ENCODE measurements around the gene SFTA2. TPM values are rescaled to one million over a fixed set of nuclear protein-coding genes. Genes with fewer than 3 reads are reported as not detected.
"Not testable (repeated sequence)": the region's sequence is repeated elsewhere in the genome, so short reads cannot be mapped to it uniquely, and the experiment has no call there.

Gene SFTA2
- not detected in 2 replicates for total RNA-seq

DNA sequence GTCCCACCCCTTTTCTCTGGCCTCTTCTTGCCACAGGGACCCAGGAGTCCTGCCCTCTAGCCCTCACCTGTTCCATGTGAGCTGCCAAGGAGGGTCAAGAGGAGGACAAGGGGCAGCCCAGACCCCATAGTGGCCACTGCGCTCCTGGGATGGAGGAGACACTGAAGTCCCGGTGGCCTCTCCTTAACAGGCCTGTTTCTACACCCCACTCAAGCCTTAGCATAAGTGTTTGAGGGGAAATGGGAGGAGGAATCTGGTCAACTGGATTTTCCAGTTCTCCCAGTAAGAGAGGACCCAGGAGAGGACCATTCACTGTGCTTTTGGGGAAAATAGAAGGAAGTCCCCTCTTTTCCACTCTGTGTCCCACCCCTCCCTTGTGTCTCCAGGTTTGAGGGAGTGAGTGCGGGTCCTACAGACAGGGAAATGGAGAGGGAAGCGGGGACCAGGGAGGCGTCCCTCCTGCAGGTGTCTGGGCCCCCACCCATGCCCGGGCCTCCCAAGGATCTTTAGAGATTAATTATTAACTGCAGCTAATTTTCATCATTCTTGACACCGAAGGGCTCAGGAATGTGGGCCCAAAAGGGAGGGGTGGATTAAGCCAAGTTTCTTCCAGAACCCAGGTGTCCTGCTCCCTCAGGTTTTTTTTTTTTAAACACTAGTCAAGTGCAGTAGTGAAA, at the start of gene SFTA2:
Gene SFTA2, minus strand, starts transcription at position 202 of the 677 bp plus-strand sequence. Its CDS starts 74 bp downstream, at position 128.
- H3K36me3 Mint-ChIP-seq (ENCODE audit: low read depth), result peaks cover 9% of the 10 kb centered on the region
- no peaks in the 10 kb centered on the region for H3K4me1 Mint-ChIP-seq (ENCODE audit: low read depth)
- H3K27me3 Mint-ChIP-seq (ENCODE audit: insufficient read depth), result peaks cover 2% of the 10 kb centered on the region

DNA sequence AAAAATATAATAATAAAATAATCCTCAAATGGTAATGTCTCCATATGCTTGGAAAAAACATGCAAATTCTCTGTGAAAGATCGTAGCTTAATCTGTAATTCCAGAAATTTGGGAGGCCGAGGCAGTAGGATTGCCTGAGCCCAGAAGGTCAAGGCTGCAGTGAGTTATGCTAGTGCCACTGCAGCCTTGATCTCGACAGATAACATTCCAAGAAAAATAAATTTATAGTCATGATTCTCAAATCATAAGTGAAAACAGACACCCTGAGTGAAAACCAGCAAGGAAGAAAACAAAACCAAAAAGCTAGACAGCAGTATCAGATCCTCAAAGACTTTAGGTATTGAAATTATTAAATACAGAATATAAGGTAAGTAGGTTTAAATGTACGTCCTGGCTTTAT, 47.7 kb upstream of the SFTA2 start:
- no peak overlapping the region for H3K27ac Mint-ChIP-seq
- H3K27me3 Mint-ChIP-seq (ENCODE audit: insufficient read depth), result peaks cover 49% of the 10 kb centered on the region
- H3K4me3 Mint-ChIP-seq, result no peak overlapping the region
- intact Hi-C loops (cut with micrococcal nuclease), result no loop called here
- no peaks in the 10 kb centered on the region for H3K4me1 Mint-ChIP-seq (ENCODE audit: low read depth)
- H3K36me3 Mint-ChIP-seq (ENCODE audit: low read depth), result no peaks in the 10 kb centered on the region
- H3K9me3 Mint-ChIP-seq, result no peaks in the 10 kb centered on the region
- no peak for DNase-seq (ENCODE audit: low spot score)

More for the DNA sequence above, at the start of gene SFTA2:
- Mint-ChIP-seq H3K27ac (no peak within 1 kb of the TSS), H3K4me3 (no peak within 1 kb of the TSS), H3K9me3 (peaks cover 4% of the 10 kb centered on the region)
- intact Hi-C loops (cut with micrococcal nuclease), result no loop called here
- no peak for DNase-seq (ENCODE audit: low spot score)

DNA sequence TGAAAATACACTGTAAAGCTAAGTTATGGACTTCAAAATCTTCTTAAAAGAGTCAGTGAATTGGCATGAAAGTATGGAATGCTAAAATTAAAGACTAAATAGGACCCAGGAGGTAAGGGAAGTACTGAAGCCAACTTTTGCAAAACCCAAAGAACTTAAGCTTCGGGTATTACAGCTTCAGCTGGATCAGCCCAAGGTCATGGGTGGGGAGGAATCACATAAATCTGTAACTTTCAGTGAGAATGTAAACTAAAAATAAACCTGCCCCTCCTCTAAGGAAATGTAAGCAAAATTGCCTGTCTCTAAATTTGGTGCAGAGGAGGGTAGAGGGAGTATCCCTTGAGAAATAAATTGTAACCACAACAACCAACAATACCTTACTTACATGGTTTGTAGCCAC, 47.2 kb upstream of the SFTA2 start:
- H3K36me3 Mint-ChIP-seq (ENCODE audit: low read depth), result no peaks in the 10 kb centered on the region
- peaks cover 52% of the 10 kb centered on the region for H3K27me3 Mint-ChIP-seq (ENCODE audit: insufficient read depth)
- intact Hi-C loops (cut with micrococcal nuclease), result no loop called here
- no peak for DNase-seq (ENCODE audit: low spot score)
- no peaks in the 10 kb centered on the region for H3K4me1 Mint-ChIP-seq (ENCODE audit: low read depth)
- H3K27ac Mint-ChIP-seq, result no peak overlapping the region
- H3K4me3 Mint-ChIP-seq, result no peak overlapping the region
- no peaks in the 10 kb centered on the region for H3K9me3 Mint-ChIP-seq

DNA sequence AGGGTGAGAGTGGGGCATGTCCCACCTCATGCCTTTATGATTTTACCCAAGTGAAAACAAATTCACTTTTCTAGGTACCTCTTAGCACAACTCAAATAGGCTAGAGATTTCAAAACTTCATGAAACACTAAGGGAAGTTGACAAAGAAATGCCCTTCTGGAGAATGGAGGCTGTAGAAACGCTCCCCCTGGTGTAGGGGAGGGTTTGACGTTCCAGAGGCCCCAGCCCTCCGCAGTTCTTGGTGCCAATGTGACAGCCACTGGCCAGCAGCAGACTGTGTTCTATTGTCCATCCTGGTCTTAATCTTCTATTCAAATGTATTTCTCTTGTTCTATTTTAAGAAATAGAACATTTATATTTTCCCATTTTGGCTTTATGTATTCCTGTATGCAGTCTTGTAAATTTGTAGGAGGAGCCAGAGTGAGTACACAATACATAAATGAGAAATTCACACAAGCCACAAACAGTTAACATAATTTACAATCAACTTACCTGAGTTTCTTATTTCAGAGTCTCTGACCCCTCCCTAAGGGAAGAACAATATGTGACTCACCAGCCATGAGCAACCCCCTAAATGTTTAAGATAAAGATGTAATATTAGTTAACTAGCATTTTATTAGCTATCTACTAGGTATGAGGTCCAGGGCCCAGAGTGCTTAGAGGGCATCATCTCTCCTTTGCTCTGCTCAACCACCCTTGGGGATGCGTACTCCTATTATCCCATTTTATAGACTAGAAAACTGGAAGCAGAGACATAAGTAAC, 42.7 kb upstream of the SFTA2 start:
- no peak for DNase-seq (ENCODE audit: low spot score)
- intact Hi-C loops (cut with micrococcal nuclease), result no loop called here
- Mint-ChIP-seq H3K4me3 (no peak overlapping the region), H3K27me3 (ENCODE audit: insufficient read depth) (peaks cover 34% of the 10 kb centered on the region), H3K36me3 (ENCODE audit: low read depth) (no peaks in the 10 kb centered on the region), H3K4me1 (ENCODE audit: low read depth) (no peaks in the 10 kb centered on the region), H3K9me3 (no peaks in the 10 kb centered on the region), H3K27ac (no peak overlapping the region)

DNA sequence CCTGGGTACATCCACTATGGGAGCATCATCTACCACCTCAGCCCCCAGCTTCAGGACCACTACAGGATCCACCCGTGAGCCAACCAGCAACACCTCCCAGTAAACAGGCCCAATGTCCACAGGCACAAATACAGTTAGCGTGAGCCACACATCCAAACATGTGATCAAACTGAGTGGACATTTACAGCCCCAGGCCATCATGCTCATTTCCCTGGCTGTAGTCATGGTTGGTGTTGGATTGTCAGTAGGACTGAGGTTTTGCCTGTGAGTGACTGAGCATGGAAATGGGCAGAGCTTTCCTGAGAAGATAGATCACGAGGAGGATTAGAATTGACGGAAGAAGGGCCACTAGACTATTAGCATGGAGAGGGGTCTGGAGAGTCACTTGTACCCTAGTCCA, 40.8 kb upstream of the SFTA2 start:
- Mint-ChIP-seq H3K27me3 (ENCODE audit: insufficient read depth) (peaks cover 18% of the 10 kb centered on the region), H3K9me3 (no peaks in the 10 kb centered on the region), H3K27ac (no peak overlapping the region), H3K4me3 (no peak overlapping the region), H3K4me1 (ENCODE audit: low read depth) (peaks cover 5% of the 10 kb centered on the region), H3K36me3 (ENCODE audit: low read depth) (no peaks in the 10 kb centered on the region)
- no peak for DNase-seq (ENCODE audit: low spot score)
- intact Hi-C loops (cut with micrococcal nuclease), result no loop called here

DNA sequence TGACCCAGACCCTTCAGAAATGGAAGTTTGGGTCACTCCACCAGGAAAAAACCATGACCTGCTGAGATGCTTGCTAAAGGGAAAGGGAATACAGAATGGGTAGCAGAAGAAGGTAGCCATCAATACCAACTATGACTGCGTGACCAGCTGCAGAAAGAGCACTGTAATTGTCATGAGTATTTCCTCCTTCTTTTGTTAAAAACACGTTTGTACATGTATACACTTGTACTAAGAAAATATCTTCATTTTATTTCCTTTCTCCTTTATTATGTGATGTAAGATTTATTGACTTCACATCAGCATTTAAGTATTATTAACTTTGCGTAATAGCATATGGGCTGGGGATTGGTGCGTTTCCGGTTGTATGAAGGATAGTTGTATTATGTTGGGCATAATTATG, 39.0 kb upstream of the SFTA2 start:
- Mint-ChIP-seq H3K4me1 (ENCODE audit: low read depth) (peaks cover 5% of the 10 kb centered on the region), H3K36me3 (ENCODE audit: low read depth) (no peaks in the 10 kb centered on the region), H3K27me3 (ENCODE audit: insufficient read depth) (peaks cover 19% of the 10 kb centered on the region), H3K9me3 (no peaks in the 10 kb centered on the region), H3K4me3 (no peak overlapping the region), H3K27ac (no peak overlapping the region)
- no peak for DNase-seq (ENCODE audit: low spot score)
- intact Hi-C loops (cut with micrococcal nuclease), result no loop called here

DNA sequence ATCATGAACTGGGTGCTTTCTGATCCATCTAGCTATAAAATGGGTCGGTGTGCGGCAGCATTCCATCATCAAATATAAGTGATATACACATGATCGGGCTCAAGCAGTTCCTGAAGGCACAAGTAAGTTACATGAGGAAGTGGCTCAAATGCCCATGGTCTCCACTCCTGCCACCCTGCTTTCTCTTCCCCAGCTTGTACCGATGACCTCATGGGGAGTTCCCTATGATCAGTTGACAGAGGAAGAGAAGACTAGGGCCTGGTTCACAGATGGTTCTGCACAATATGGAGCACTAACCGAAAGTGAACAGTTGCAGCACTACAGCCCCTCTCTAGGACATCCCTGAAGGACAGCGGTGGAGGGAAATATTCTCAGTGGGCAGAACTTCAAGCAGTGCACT, 37.2 kb upstream of the SFTA2 start:
- DNase-seq (ENCODE audit: low spot score); intact Hi-C loops (cut with micrococcal nuclease); H3K36me3 Mint-ChIP-seq (ENCODE audit: low read depth); H3K27ac Mint-ChIP-seq; H3K4me3 Mint-ChIP-seq; H3K9me3 Mint-ChIP-seq: not testable (repeated sequence)
- peaks cover 17% of the 10 kb centered on the region for H3K27me3 Mint-ChIP-seq (ENCODE audit: insufficient read depth)
- H3K4me1 Mint-ChIP-seq (ENCODE audit: low read depth), result peaks cover 13% of the 10 kb centered on the region

DNA sequence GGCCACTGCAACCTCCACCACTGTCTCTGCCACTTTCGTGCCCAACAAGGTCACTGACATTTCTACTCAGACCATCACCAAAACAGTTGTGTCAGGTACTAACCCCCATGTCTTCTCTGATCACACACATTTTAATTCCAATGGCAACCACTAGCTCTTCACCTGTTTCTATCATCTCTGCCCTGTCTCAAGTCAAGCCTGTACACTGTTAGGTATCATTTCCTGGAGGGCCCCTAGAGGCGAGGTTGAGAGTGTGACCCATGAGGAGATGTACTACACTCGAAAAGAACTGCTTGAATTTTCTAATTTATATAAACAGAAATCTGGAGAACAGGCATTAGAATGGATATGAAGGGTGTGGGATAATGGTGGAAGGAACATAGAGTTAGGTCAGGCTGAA, 34.2 kb upstream of the SFTA2 start:
- DNase-seq (ENCODE audit: low spot score), result no peak
- Mint-ChIP-seq H3K4me1 (ENCODE audit: low read depth) (peaks cover 15% of the 10 kb centered on the region), H3K27ac (no peak overlapping the region), H3K27me3 (ENCODE audit: insufficient read depth) (peaks cover 17% of the 10 kb centered on the region), H3K4me3 (no peak overlapping the region), H3K9me3 (no peaks in the 10 kb centered on the region), H3K36me3 (ENCODE audit: low read depth) (no peaks in the 10 kb centered on the region)
- intact Hi-C loops (cut with micrococcal nuclease), result no loop called here

DNA sequence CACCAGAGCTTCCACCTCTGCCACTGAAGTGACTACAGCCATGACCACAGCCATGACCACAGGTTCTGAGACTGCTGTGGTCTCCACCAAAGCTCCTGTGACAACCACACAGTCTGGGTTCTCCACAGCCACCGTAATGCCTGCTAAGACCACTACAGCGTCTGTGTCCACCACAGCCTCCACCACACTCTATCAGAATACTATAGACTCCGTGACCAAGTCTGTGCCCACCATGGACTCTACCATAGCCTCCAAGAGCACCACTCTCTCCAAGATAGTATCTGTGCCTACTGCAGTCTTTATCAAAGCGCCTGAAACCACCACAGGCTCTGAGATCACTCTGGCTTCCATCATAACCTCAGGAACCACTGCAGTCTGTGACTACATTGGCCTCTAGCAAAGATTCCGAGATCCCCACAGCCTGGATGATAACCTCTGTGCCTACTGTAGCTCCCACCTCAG, 33.2 kb upstream of the SFTA2 start:
- peaks cover 22% of the 10 kb centered on the region for H3K27me3 Mint-ChIP-seq (ENCODE audit: insufficient read depth)

DNA sequence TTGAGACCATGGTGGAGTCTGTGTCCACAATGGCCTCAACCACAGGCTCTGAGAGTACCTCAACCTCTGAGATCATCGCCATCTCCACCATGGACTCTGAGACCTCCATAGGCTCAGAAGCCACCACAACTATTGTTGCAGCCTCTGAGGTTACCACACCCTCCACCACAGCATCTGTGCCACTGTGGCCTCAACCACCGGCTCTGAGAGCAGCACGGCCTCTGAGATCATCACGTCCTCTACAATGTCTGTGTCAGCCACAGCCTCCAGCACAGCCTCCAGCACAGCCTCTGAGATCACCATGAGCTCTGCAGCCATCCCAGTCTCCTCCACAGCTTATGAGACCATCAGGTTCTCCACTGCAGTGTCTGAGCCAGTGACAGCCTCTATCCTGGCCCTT, 32.1 kb upstream of the SFTA2 start:
- Mint-ChIP-seq H3K4me1 (ENCODE audit: low read depth) (peaks cover 10% of the 10 kb centered on the region), H3K4me3 (no peak overlapping the region), H3K9me3 (no peaks in the 10 kb centered on the region), H3K36me3 (ENCODE audit: low read depth) (no peaks in the 10 kb centered on the region), H3K27ac (no peak overlapping the region), H3K27me3 (ENCODE audit: insufficient read depth) (peaks cover 29% of the 10 kb centered on the region)
- intact Hi-C loops (cut with micrococcal nuclease), result no loop called here
- peak; percentile 6 for DNase-seq (ENCODE audit: low spot score)

More for the DNA sequence above, 33.2 kb upstream of the SFTA2 start:
- peaks cover 15% of the 10 kb centered on the region for H3K4me1 Mint-ChIP-seq (ENCODE audit: low read depth)
- no peak overlapping the region for H3K27ac Mint-ChIP-seq
- intact Hi-C loops (cut with micrococcal nuclease), result no loop called here
- no peaks in the 10 kb centered on the region for H3K36me3 Mint-ChIP-seq (ENCODE audit: low read depth)
- H3K9me3 Mint-ChIP-seq, result no peaks in the 10 kb centered on the region
- no peak for DNase-seq (ENCODE audit: low spot score)
- no peak overlapping the region for H3K4me3 Mint-ChIP-seq

DNA sequence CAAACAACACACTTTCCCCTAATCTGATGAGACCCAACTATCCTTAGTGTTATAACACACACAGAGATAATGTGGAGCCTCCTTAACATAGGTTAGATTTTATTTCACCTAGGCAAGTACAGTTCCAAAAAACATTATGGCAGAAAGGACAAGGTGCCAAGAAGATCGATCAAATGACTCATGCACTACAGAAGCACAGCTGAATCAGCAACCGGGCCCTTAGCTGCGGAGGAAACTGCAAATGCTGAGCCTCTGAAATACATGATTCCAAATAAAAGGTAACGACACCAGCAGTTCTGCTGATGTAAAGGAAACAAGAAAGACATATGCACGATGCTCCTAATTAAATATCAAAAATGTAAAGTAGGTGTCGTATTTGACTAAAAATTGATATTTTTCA, 31.7 kb upstream of the SFTA2 start:
- Mint-ChIP-seq H3K36me3 (ENCODE audit: low read depth) (no peaks in the 10 kb centered on the region), H3K4me3 (no peak overlapping the region), H3K4me1 (ENCODE audit: low read depth) (peaks cover 10% of the 10 kb centered on the region), H3K27ac (no peak overlapping the region), H3K9me3 (no peaks in the 10 kb centered on the region), H3K27me3 (ENCODE audit: insufficient read depth) (peaks cover 31% of the 10 kb centered on the region)
- intact Hi-C loops (cut with micrococcal nuclease), result no loop called here
- DNase-seq (ENCODE audit: low spot score), result no peak

DNA sequence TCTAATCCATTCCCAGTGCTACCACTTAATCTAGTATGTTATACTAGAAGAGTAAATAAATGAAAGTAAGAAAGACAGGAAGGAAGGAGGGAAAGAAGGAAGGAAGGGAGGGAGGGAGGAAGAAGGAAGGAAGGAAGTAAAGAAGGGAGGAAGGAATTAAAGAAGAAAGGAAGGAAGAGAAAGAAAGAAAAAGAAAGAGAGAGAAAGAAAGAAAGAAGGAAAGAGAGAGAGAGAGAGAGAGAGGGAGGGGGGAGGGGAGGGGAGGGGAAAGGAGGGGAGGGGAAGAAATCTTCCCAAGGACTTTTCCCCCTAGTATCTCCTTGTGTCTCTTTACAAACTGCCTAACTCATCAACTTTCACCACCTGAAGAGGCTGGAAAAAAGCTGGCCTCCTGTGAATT, 30.7 kb upstream of the SFTA2 start:
- H3K36me3 Mint-ChIP-seq (ENCODE audit: low read depth), result no peaks in the 10 kb centered on the region
- H3K27me3 Mint-ChIP-seq (ENCODE audit: insufficient read depth), result peaks cover 39% of the 10 kb centered on the region
- no peak overlapping the region for H3K27ac Mint-ChIP-seq

DNA sequence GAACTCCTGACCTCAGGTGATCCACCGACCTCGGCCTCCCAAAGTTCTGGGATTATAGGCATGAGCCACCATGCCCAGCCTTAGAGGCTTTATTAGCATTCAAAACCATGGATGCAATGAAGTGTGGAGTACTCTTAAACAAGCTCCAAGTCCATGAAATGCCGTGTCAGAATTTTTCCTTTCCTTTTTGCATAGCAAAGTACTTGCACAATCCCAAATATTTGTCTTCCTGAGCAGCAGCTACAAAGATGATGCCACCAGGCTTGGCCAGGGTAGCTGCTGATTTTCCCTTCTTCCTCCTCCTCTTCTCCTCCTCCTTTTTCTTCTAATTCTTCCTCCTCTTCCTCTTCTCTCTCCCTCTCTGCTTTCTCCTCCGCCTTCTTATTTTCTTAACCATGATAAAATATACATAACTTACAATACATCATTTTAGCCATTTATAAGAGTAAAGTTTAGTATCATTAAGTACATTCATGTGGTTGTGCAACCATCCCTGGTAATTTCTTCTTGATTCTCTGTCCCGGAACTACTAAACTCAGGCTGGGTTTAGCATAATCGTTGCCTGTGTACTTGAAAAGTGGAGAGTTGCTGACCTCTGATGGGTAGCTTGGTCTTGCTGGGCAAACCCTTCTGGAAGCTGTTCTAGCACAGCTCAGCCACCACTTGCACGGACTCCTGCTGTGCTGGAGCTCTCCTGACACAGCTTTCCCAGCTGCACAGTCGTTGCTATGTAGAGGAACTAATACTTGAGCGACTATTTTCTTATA, 29.1 kb upstream of the SFTA2 start:
- intact Hi-C loops (cut with micrococcal nuclease), result no loop called here
- H3K4me1 Mint-ChIP-seq (ENCODE audit: low read depth), result peaks cover 10% of the 10 kb centered on the region
- H3K27me3 Mint-ChIP-seq (ENCODE audit: insufficient read depth), result peaks cover 43% of the 10 kb centered on the region
- no peak overlapping the region for H3K4me3 Mint-ChIP-seq
- H3K36me3 Mint-ChIP-seq (ENCODE audit: low read depth), result no peaks in the 10 kb centered on the region
- H3K9me3 Mint-ChIP-seq, result no peaks in the 10 kb centered on the region
- no peak for DNase-seq (ENCODE audit: low spot score)
- H3K27ac Mint-ChIP-seq, result no peak overlapping the region

More for the DNA sequence above, 30.7 kb upstream of the SFTA2 start:
- H3K9me3 Mint-ChIP-seq, result no peaks in the 10 kb centered on the region
- intact Hi-C loops (cut with micrococcal nuclease), result no loop called here
- DNase-seq (ENCODE audit: low spot score), result no peak
- peaks cover 10% of the 10 kb centered on the region for H3K4me1 Mint-ChIP-seq (ENCODE audit: low read depth)
- no peak overlapping the region for H3K4me3 Mint-ChIP-seq
